Calu3 (cell line): ENCODE measurements around the gene KCNMB3. TPM values are rescaled to one million over a fixed set of nuclear protein-coding genes. Genes with fewer than 3 reads are reported as not detected.
"Not testable (repeated sequence)": the region's sequence is repeated elsewhere in the genome, so short reads cannot be mapped to it uniquely, and the experiment has no call there.

Source experiments
- BruUV-seq: library from RNA; stranded (reverse); fragments of 400-500 nt; replicated peaks from 2 replicates; lab custom pipeline; 2021; lab: Mats Ljungman, UMichigan
- CTCF ChIA-PET: fragments of 300-600 bp; sonication (Branson Sonifier 250); formaldehyde crosslinking; loops from one replicate; lab custom pipeline; 2022; ENCODE audit warnings: antibody characterized with exemption; lab: Charles Lee
- DNase-seq: peaks from one replicate; pipeline ENCODE4 v3.0.0; 2022
- H3K27ac Mint-ChIP-seq: one replicate; pipeline ENCODE4 v1.8.0; 2022; ENCODE audit warnings: mixed read lengths; ENCODE audit not compliant: unreplicated experiment
- H3K27me3 Mint-ChIP-seq: one replicate; pipeline ENCODE4 v1.8.0; 2022; ENCODE audit warnings: mixed read lengths; ENCODE audit not compliant: unreplicated experiment
- H3K36me3 Mint-ChIP-seq: one replicate; pipeline ENCODE4 v1.8.0; 2022; ENCODE audit warnings: mild to moderate bottlenecking, moderate library complexity, mixed read lengths; ENCODE audit not compliant: insufficient read depth, unreplicated experiment
- H3K4me1 Mint-ChIP-seq: one replicate; pipeline ENCODE4 v1.8.0; 2022; ENCODE audit warnings: mild to moderate bottlenecking, low read depth, mixed read lengths; ENCODE audit not compliant: unreplicated experiment
- H3K4me3 Mint-ChIP-seq: one replicate; pipeline ENCODE4 v1.8.0; 2022; ENCODE audit warnings: mild to moderate bottlenecking, low read depth, moderate library complexity, mixed read lengths; ENCODE audit not compliant: unreplicated experiment
- H3K9me3 Mint-ChIP-seq: one replicate; pipeline ENCODE4 v1.8.0; 2022; ENCODE audit warnings: low read depth, mixed read lengths; ENCODE audit not compliant: unreplicated experiment
- CTCF ChIP-seq: fragments of 200-600 bp; IDR thresholded peaks from one replicate; pipeline ENCODE4 v1.8.0; 2022; ENCODE audit warnings: antibody characterized with exemption; ENCODE audit not compliant: unreplicated experiment
- intact Hi-C: fragments of 100-400 bp; cut with micrococcal nuclease; formaldehyde crosslinking; loops from one replicate; pipeline ENCODE4 v1.10.0; 2022; ENCODE audit not compliant: unreplicated experiment
- total RNA-seq: library from RNA; stranded (reverse); gene quantifications from 2 replicates; pipeline ENCODE4 v1.2.3, GENCODE V29; 2022

Gene KCNMB3
- total RNA-seq, 1 experiment from 2014 or later: 4.6 TPM

GRCh38 chr3:179278151-179278550 lies 27.2 kb upstream of the KCNMB3 start:
- no peak for DNase-seq
- no peaks in the 10 kb centered on the region for H3K4me1 Mint-ChIP-seq
- no peak for TF ChIP-seq CTCF
- H3K36me3 Mint-ChIP-seq: no peaks in the 10 kb centered on the region
- H3K27me3 Mint-ChIP-seq: no peaks in the 10 kb centered on the region
- CTCF ChIA-PET: interaction anchor here (0.6 kb wide), 1 partner anchor 220 kb away, joined by 4 read pairs; no protein-coding TSS in a partner anchor
- H3K4me3 Mint-ChIP-seq: no peak overlapping the region
- H3K9me3 Mint-ChIP-seq: no peaks in the 10 kb centered on the region
- H3K27ac Mint-ChIP-seq: no peak overlapping the region
- intact Hi-C loops: no loop called here
- BruUV-seq: no TSS peak

- no peak for DNase-seq
- Mint-ChIP-seq H3K36me3 (no peaks in the 10 kb centered on the region), H3K4me3 (no peak overlapping the region), H3K9me3 (no peaks in the 10 kb centered on the region), H3K27ac (no peak overlapping the region), H3K27me3 (no peaks in the 10 kb centered on the region), H3K4me1 (no peaks in the 10 kb centered on the region)
- TF ChIP-seq CTCF: no peak
- CTCF ChIA-PET: interaction anchor here (0.6 kb wide), 1 partner anchor 129 kb away, joined by 8 read pairs; the partner anchor contains the start of gene PIK3CA
- no TSS peak for BruUV-seq
- intact Hi-C loops: no loop called here
These were observed 25.8 kb upstream of the KCNMB3 start for GRCh38 chr3:179276743-179277142.

- H3K27ac Mint-ChIP-seq: no peak overlapping the region
- BruUV-seq: no TSS peak
- no peak for DNase-seq
- intact Hi-C loops: no loop called here
- H3K4me1 Mint-ChIP-seq: no peaks in the 10 kb centered on the region
- CTCF ChIA-PET: interaction anchor here (0.6 to 0.7 kb wide), 2 partner anchors 48 to 128 kb away, joined by 3 to 8 read pairs; partner anchors contain the start of gene PIK3CA
- no peaks in the 10 kb centered on the region for H3K27me3 Mint-ChIP-seq
- no peak overlapping the region for H3K4me3 Mint-ChIP-seq
- no peaks in the 10 kb centered on the region for H3K36me3 Mint-ChIP-seq
- H3K9me3 Mint-ChIP-seq: no peaks in the 10 kb centered on the region
- TF ChIP-seq CTCF: no peak
These were observed 25.1 kb upstream of the KCNMB3 start for GRCh38 chr3:179276001-179276400.

GRCh38 chr3:179274434-179274833 lies 23.5 kb upstream of the KCNMB3 start:
- CTCF ChIA-PET, H3K9me3 Mint-ChIP-seq, H3K4me1 Mint-ChIP-seq, DNase-seq, BruUV-seq, H3K27ac Mint-ChIP-seq, intact Hi-C loops, H3K36me3 Mint-ChIP-seq, H3K27me3 Mint-ChIP-seq, H3K4me3 Mint-ChIP-seq: not testable (repeated sequence)

- no peaks in the 10 kb centered on the region for H3K27me3 Mint-ChIP-seq
- intact Hi-C loops: no loop called here
- peak; percentile 43 for TF ChIP-seq CTCF
- H3K36me3 Mint-ChIP-seq: no peaks in the 10 kb centered on the region
- H3K27ac Mint-ChIP-seq: no peak overlapping the region
- H3K9me3 Mint-ChIP-seq: no peaks in the 10 kb centered on the region
- peak; percentile 48 for DNase-seq
- BruUV-seq: no TSS peak
- no peak overlapping the region for H3K4me3 Mint-ChIP-seq
- CTCF ChIA-PET: interaction anchor here (0.7 kb wide), 2 partner anchors 194 to 202 kb away, joined by 3 read pairs; no protein-coding TSS in a partner anchor
- H3K4me1 Mint-ChIP-seq: peaks cover 7% of the 10 kb centered on the region
These were observed 21.5 kb upstream of the KCNMB3 start for GRCh38 chr3:179272385-179272784.
